IPS-18a (cell line): ENCODE results near the gene DBN1.
A peak's percentile ranks its signal among the peaks of the same experiment; 100 is the strongest.

Experiments
- H3K27ac ChIP-seq: one replicate; pipeline ENCODE4 v1.5.1; 2013; ENCODE audit warnings: low read length
- H3K27me3 ChIP-seq: one replicate; pipeline ENCODE4 v1.6.1; 2013; ENCODE audit warnings: mild to moderate bottlenecking, low read length; ENCODE audit not compliant: control insufficient read depth, insufficient read depth
- H3K36me3 ChIP-seq: one replicate; pipeline ENCODE4 v1.6.1; 2013; ENCODE audit warnings: low read depth, low read length; ENCODE audit not compliant: control insufficient read depth
- H3K4me1 ChIP-seq: one replicate; pipeline ENCODE4 v1.6.1; 2013; ENCODE audit warnings: low read depth, low read length; ENCODE audit not compliant: control insufficient read depth
- H3K4me3 ChIP-seq: one replicate; pipeline ENCODE4 v1.5.1; 2013; ENCODE audit warnings: low read length
- H3K9ac ChIP-seq: one replicate; pipeline ENCODE4 v1.6.1; 2013; ENCODE audit warnings: mild to moderate bottlenecking, low read length, moderate library complexity
- H3K9me3 ChIP-seq: one replicate; pipeline ENCODE4 v1.6.1; 2013; ENCODE audit warnings: low read depth, low read length; ENCODE audit not compliant: control insufficient read depth

The DBN1 gene

GRCh38 chr5:177466861-177467260 is 6.6 kb downstream of the DBN1 start:
- H3K4me3 ChIP-seq, result no peak overlapping the region
- H3K9me3 ChIP-seq, result no peaks in the 10 kb centered on the region
- H3K27me3 ChIP-seq, result no peaks in the 10 kb centered on the region
- peaks cover 25% of the 10 kb centered on the region for H3K4me1 ChIP-seq
- no peak overlapping the region for H3K9ac ChIP-seq
- H3K27ac ChIP-seq, result no peak overlapping the region
- H3K36me3 ChIP-seq, result peaks cover 61% of the 10 kb centered on the region

DNA sequence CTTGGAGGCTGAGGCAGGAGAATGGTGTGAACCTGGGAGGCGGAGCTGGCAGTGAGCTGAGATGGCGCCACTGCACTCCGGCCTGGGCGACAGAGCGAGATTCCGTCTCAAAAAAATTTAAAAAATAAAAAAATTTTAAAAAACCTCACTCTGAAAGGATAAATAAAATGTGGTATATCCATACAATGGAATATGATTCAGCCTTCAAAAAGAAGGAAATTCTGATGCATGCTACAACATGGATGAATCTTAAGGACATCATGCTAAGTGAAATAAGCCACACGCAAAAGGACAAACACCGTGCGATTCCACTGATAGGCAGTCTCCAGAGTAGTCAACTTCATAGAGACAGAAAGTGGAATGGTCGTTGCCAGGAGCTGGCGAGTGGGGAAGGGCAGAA is 8.4 kb downstream of the DBN1 start:
- Histone ChIP-seq H3K4me3 (no peak overlapping the region), H3K4me1 (peaks cover 7% of the 10 kb centered on the region), H3K27me3 (no peaks in the 10 kb centered on the region), H3K9me3 (no peaks in the 10 kb centered on the region), H3K27ac (no peak overlapping the region), H3K9ac (no peak overlapping the region), H3K36me3 (peaks cover 62% of the 10 kb centered on the region)

- Histone ChIP-seq H3K4me3 (no peak overlapping the region), H3K4me1 (peaks cover 2% of the 10 kb centered on the region), H3K9ac (no peak overlapping the region), H3K27ac (no peak overlapping the region), H3K9me3 (no peaks in the 10 kb centered on the region), H3K27me3 (no peaks in the 10 kb centered on the region), H3K36me3 (peaks cover 67% of the 10 kb centered on the region)
Measured at GRCh38 chr5:177462021-177462670, 11.3 kb downstream of the DBN1 start.

DNA sequence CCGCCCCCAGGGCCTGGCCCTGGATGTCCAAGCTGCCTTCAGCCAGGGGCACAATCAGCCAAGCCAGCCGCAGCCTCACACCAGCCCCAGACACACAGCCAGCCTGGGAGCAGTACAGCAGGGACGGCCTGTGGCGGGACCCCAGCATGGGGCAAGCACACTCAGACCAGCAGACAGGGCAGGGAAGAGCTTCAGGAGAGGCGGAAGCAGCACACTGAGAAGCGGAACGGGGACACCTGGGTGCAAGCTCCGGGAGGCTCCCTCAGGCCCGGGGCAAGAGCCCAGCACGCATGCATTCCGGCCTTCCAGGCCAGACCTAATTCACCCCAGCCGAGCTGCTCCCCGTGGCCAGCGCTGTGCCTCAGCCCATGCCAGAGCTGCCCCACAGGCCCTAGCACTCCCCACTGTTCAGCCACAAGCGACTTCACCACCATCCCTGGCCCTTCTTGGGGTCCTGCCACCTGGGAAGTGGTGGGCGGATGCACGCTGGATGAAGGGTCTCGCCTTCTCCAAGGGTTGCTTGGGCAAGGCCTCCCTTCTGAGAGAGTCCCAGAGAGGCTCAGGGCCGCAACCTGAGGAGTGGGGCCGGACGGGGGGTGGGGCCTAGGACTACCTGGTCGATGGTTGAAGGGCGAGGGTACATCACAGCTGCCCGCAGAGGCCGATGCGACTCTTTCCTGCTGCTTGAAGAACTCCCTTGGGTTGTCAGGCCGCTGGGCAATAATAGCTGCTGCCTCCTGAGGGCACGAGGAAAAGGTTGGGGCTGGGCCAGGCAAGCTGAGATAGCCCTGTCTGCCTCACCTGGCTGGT is 13.4 kb downstream of the DBN1 start:
- H3K36me3 ChIP-seq, result peaks cover 51% of the 10 kb centered on the region
- H3K27me3 ChIP-seq, result no peaks in the 10 kb centered on the region
- H3K9me3 ChIP-seq, result no peaks in the 10 kb centered on the region
- no peak overlapping the region for H3K9ac ChIP-seq
- H3K4me3 ChIP-seq, result no peak overlapping the region
- peaks cover 9% of the 10 kb centered on the region for H3K4me1 ChIP-seq
- no peak overlapping the region for H3K27ac ChIP-seq

DNA sequence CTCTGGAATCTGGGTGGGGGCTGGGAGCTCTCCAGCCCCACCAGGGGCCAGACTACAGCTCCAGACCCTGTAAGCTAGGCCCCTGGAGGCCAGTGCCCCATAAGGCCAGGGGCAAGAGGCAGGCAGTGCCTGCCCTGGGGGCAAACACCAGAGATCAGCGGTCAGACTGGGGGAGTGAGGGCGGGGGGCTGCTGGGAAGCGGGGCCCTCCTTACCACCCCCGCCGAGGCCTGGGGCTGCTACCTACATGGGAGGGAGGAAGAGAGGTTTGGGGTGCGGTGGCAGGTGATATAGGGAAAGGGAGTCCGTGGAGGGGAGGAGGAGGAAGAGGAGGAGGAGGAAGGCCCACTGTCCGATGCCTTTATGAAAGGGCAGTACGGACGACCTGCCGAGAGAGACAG is 14.1 kb downstream of the DBN1 start:
- no peaks in the 10 kb centered on the region for H3K27me3 ChIP-seq
- H3K9me3 ChIP-seq, result no peaks in the 10 kb centered on the region
- no peak overlapping the region for H3K4me3 ChIP-seq
- H3K36me3 ChIP-seq, result peaks cover 50% of the 10 kb centered on the region
- no peak overlapping the region for H3K27ac ChIP-seq
- H3K4me1 ChIP-seq, result peaks cover 9% of the 10 kb centered on the region
- H3K9ac ChIP-seq, result no peak overlapping the region

DNA sequence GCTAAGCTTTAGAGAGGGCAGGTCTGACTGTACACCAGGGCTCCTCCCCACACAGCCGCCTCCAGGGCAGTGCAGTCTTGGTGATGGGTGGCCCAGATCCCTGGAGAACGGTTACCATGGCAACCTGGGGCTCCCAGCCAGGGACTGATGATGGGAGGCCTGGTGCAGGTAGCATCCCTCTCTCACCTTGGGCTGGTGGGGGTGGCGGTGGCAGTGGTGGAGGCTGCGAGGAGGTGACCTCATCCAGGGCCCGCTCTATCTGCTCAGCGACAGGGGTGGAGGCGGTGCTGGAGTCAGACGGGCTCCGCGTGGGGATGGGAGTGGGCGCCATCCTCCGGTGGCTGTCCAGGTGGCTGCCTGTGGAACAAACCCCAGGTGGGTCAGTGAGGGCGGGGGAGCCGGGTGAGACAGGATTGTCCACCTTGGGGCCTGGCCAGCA is 14.5 kb downstream of the DBN1 start:
- Histone ChIP-seq H3K4me1 (peaks cover 9% of the 10 kb centered on the region), H3K27me3 (peaks cover 1% of the 10 kb centered on the region), H3K9ac (no peak overlapping the region), H3K36me3 (peaks cover 50% of the 10 kb centered on the region), H3K27ac (no peak overlapping the region), H3K9me3 (no peaks in the 10 kb centered on the region), H3K4me3 (no peak overlapping the region)

DNA sequence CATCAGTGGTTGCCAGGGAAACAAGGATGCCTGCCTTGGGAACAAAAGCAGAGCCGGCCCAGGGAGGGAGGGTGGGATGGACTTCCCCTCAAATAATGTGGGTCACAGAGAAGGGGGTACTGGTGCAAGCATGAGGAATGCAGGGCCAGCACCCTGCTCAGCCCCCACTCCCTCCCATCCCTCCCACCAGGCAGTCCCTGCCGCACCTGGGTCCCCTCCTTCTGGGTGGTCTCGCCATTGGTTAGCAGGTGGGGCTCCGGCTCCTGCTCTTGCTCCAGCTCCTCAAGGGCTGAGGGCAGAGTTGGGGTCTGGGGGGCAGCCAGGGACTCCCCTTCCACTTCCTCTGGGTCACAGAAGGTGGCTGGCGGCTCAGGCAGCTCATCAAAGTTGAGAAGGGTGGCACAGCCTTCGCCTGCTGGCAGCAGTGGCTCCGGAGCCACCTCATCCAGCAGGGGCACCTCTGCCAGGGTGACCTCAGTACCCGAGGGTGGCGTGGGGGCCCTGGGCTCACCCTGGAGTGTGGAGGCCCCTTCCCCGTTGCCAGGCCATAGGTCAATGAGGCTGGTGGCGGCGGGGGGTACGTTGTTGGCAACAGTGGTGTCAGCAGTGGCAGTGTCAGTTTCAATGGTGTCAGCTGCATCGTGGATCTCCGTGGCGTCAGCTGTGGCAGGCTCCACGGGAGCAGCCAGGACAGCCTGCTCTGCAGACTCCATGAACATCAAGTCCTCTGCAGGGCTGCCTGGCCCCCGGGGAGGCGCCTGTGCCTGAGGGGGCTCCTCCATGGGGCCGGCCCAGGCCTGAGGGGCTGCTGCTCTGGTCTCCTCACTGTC is 15.4 kb downstream of the DBN1 start:
- Histone ChIP-seq H3K9ac (peak overlapping the region; percentile 31), H3K36me3 (peaks cover 44% of the 10 kb centered on the region), H3K4me1 (peaks cover 9% of the 10 kb centered on the region), H3K4me3 (no peak overlapping the region), H3K27me3 (peaks cover 9% of the 10 kb centered on the region), H3K9me3 (no peaks in the 10 kb centered on the region), H3K27ac (peak overlapping the region; percentile 55)

- Histone ChIP-seq H3K36me3 (peaks cover 44% of the 10 kb centered on the region), H3K4me1 (peaks cover 9% of the 10 kb centered on the region), H3K9me3 (no peaks in the 10 kb centered on the region), H3K4me3 (no peak overlapping the region), H3K27me3 (peaks cover 9% of the 10 kb centered on the region), H3K27ac (no peak overlapping the region), H3K9ac (no peak overlapping the region)
Measured at GRCh38 chr5:177456976-177457851, 16.2 kb downstream of the DBN1 start.

DNA sequence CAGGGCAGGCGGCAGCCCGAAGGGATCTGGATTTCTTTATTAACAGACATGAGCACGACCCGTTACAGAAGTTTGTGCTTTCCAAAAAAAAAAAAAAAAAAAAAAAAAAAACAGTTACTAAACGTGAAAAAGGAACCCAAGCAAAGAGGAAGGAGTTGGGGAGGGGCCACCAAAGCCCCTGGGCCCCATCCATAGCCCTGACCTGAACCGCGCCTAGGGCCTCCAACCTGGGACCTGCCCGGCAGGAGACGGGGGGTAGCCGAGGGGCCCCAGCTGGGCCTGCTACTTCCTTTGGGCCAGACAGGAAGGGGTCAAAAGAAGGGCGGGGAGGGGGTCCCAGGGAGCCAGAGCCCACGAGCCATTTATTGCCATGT is 16.9 kb downstream of the DBN1 start:
- H3K36me3 ChIP-seq, result peaks cover 42% of the 10 kb centered on the region
- H3K27me3 ChIP-seq, result peaks cover 15% of the 10 kb centered on the region
- H3K4me1 ChIP-seq, result peaks cover 9% of the 10 kb centered on the region
- H3K4me3 ChIP-seq, result no peak overlapping the region
- no peak overlapping the region for H3K9ac ChIP-seq
- H3K27ac ChIP-seq, result no peak overlapping the region
- H3K9me3 ChIP-seq, result no peaks in the 10 kb centered on the region

DNA sequence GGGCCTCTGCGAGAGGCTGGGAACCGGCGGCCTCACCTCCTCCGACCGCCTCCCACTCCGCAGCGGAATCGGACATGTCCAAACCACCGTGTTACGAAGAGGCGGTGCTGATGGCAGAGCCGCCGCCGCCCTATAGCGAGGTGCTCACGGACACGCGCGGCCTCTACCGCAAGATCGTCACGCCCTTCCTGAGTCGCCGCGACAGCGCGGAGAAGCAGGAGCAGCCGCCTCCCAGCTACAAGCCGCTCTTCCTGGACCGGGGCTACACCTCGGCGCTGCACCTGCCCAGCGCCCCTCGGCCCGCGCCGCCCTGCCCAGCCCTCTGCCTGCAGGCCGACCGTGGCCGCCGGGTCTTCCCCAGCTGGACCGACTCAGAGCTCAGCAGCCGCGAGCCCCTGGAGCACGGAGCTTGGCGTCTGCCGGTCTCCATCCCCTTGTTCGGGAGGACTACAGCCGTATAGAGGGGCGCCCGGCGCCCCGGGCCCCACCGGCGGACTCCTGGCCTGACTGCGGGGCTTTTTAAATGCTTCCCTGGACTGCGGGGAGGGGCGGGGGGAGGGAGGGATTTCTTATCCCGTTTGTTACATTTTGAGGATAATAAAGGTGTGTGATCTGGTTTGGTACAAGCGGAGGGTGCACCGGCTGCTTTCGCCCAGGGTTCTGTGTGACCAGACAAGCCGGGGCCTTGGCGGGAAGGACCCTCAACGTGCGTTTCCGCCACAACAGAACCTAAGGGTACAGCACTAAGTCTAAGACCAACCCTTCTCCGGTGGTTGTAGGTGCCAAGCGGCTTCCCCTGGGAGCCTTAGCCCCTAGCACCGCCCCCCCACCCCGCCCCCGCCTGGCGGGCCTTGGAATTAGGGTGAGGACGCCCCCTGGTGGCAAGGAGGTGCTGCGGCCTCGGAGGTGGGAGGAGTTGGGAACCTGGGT is 17.5 kb downstream of the DBN1 start:
- Histone ChIP-seq H3K9ac (peak overlapping the region; percentile 81), H3K4me1 (peaks cover 9% of the 10 kb centered on the region), H3K4me3 (peak overlapping the region; percentile 62), H3K27me3 (peaks cover 15% of the 10 kb centered on the region), H3K9me3 (no peaks in the 10 kb centered on the region), H3K36me3 (peaks cover 38% of the 10 kb centered on the region), H3K27ac (peak overlapping the region; percentile 13)
